OCI-M2 (cell line): ENCODE data around the gene IQCK.
"Not testable (repeated sequence)": the region's sequence is repeated elsewhere in the genome, so short reads cannot be mapped to it uniquely, and the experiment has no call there.

Experiments
- DNase-seq: peaks from one replicate; lab custom pipeline; 2025; ENCODE audit not compliant: unreplicated experiment; lab: John Stamatoyannopoulos, UW

The IQCK gene

GRCh38 chr16:19785512-19786130 is 67.5 kb downstream of the IQCK start:
- no peak for DNase-seq

DNA sequence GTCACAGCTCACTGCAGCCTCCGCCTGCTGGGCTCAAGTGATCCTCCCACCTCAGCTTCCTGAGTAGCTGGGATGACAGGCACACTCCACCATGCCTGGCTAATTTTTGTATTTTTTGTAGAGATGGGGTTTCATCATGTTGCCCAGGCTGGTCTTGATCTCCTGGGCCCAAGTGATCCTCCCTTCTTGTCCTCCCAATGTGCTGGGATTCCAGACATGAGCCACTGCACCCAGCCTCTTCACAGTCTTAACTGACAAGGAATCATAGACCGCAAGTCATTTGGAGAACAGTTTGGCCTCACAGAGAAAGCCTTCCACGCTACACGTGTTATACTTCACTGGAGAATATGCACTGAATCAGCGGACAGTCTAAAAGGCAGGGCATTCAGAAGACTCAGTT is 83.3 kb downstream of the IQCK start:
- not testable (repeated sequence) for DNase-seq

DNA sequence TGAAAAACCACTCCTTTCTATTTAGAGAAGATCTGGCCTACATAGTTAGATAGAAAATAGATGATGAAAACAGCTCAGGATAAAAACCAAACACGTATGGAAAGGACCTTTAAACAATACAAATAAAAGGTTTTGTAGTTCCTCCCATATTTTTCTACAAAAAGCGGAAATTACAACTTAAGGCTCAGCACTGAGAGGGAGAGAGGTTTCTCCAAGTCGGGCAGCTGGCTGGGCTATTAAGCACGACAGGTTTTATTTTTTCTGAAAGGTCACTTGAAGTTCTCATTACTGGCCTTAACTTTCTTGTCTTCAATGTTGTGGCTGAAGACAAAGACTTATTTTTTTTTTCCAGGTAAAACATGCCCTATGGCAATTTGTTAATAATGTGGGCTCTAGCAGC is 83.8 kb downstream of the IQCK start:
- DNase-seq, result not testable (repeated sequence)

- DNase-seq, result no peak
These were observed 84.5 kb downstream of the IQCK start for GRCh38 chr16:19802612-19803011.

DNA sequence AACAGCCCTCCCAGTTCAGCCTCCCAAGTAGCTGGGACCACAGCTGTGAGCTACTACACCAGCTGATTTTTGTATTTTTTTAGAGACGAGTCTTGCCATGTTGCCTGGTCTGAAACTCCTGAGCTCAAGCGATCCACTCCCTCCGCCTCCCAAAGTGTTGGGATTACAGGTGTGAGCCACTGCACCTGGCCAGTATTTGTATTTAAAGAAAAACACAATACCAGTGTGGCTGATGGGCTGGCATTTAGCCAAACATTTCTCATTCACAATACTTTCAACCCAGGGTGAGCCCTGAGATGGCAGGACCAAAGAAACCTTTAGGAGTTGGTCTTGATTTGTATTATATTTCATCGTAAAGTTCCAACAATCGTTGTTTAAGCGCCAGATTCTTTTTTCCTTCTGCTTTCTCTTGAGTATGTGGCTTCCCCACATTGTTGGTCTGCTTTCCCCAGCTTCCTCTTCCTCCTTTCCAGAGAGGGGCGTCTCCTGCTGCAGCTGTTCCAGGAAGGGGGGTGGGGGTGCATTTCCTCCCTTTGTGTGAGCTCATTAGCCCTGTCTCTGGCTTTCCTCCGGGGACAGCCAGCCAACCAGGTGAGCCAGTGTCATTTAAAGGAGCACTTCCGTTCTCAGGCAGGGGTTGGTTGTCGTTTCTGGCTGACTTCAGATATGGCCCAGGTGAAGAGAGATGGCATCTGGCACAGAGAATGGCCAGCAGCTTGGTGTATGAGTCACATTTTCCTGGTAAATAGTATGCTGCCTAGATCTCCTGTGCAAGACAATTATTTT is 86.7 kb downstream of the IQCK start:
- no peak for DNase-seq

DNA sequence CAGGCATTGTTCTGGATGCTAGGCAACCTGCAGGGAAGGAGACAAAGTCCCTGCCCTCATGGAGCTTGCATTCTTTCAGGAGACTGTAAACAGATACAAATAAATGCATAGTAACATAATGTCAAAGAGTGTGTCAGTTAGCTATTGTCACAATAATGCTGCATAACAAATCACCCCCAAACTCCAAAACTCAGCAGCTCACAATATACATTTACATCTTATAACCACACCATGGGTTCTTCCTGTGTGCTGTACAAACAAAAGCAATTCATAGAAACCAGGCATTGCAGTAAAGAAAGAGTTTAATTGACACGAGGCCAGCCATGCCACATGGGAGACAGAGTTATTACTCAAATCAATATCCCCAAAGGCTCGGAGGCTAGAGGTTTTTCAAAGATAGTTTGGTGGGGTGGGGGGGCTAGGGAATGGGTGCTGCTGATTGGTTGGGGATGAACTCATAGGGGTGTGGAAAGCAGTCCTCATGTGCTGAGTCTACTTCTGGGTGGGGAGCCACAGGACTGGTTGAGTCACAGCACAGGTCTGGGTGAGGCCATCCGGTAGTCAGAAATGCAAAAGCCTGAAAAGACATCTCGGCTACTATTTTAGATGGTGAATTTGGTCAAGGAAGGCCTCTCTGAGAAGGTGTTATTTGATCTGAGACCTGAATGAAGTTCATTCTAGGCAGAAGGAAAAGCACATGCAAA is 87.5 kb downstream of the IQCK start:
- DNase-seq, result no peak

DNA sequence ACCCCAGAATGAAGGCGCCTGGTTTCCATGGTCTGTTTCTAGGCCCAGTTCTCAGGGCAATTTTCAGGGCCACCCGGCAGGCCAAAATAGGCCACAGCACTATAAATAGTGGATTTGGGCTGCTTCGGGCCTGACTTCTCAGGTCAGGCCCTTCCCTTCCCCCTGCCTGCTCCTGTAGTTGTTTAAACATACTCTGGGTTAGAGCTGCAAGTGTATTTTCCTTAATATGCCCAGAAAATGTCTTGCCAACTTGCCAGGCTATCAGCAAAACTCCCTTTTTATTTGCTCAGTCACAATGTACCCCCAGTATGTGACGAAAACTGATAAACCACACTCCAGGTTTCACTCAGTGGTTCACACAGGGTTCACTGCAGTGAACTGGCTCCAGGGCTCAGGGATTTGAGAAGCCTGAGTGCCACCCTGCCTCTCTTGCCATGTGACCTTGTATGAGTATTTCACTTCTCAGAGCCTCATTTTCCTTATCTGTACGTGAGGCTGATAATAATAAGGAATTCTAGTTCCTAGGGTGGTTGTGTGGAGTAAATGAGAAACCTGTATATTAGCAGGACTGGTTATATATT is 90.1 kb downstream of the IQCK start:
- no peak for DNase-seq

DNA sequence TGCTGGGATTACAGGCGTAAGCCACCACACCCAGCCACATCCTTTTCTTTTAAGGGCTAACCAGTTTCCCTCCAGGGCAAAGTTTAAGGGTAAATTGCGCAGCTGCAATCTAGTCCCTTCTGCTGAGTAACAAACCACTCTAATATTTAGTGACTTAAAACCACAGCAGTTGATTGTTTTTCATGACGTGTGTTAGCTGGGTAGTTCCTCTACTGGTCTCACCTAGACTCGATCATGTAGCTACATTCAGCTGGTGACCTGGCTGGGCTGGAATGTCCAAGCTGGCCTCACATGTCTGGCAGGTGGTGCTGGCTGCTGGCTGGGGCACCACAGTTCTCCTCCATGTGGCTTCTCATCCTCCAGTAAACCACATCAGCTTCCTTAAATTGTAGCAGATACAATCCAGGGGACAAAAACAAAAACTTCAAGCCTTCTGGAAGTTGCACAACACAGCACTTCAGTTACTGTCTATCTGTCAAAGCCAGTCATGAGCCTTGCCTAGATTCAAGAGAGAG is 91.1 kb downstream of the IQCK start:
- no peak for DNase-seq

GRCh38 chr16:19809693-19810092 is 91.6 kb downstream of the IQCK start:
- DNase-seq, result no peak

DNA sequence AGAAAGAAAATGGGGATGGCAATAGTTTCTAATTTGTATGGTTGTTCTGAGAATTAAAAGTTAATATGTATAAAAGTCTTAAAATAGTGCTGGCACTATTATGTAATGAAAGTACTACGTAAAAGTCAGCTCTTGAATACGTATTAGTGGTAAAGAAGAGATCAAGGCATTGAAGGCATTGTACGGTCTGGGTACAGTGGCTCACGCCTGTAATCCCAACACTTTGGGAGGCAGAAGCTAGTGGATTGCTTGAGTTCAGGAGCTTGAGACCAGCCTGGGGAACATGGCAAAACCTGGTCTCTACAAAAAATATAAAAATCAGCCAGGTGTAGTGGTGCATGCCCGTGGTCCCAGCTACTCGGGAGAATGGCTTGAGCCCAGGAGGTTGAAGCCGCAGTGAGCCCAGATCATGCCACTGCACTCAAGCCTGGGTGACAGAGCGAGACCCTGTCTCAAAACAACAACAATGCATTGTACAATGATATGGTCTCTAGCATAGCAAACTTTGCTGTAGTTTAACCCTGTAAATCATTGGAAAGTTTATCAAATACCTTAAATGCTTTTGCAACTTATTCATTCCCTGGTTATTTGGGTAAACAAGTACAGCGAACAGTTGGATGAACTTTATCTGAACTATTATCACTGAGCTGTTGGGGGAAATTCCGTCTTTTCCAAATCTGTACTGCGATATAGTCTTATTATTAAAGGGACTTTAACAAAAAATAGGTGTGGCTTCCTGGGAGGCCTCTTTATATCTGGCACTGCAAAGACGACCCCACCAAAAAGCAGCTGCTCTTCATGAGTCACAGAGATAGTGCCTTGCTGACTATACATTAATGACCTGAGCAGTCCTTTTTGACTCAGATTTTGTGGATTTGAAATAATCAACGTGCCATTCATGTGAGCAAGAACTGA is 93.0 kb downstream of the IQCK start:
- no peak for DNase-seq

DNA sequence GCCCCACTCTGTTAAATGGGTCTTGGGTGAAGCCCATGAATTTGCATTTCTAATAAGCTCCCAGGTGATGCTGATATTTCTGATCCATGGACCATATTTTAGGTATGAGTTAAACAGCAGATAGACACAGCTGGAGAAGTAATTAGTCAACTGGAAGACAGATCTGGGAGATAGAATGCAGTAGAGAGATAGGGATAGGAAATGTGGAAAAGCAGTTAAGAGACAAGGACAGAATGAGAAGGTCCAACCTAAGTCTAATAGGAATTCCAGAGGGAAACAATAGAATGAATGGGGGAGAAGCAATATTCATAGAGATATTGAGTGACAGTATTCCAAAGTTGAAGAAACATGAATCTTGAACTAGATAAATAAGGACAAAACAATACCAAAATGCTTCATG is 94.9 kb downstream of the IQCK start:
- DNase-seq, result no peak

GRCh38 chr16:19815418-19815817 is 97.3 kb downstream of the IQCK start:
- no peak for DNase-seq

DNA sequence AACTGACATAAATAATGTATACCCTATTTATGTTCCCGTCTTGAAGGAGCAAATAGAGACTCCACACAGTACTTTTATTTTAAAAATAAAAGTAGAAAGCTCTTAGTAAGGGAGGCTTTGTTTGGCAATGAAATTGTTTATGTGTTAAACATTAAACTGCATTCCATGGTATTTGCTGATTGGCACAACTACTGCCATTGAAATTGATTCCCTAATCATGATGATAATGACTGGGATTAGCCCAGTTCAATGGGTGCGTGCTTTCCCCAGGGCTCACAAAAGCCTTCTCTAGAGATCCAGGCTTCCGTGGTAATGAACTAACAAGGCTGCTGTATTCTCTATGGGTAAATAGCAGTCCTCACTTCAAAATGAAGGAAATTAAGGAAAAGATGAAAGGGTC is 99.1 kb downstream of the IQCK start:
- no peak for DNase-seq

DNA sequence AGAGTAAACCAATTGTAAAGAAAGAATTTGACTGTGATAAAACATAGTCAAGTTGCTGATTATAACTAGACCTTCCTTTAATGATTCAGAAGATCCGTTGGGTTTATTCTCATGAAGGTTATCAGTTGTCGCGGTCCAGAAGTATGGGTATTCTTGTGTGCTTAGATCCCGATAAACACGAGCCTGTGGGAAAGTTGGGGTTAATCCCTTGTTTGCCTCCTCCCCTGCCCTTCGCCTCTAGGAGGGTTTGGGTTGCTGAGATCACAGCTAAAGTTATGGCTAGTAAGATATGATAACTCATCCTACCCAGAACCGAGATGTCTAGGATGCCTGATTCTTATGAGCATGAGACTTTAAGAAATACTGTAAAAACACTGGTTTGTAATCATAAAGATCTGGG is 99.8 kb downstream of the IQCK start:
- no peak for DNase-seq

DNA sequence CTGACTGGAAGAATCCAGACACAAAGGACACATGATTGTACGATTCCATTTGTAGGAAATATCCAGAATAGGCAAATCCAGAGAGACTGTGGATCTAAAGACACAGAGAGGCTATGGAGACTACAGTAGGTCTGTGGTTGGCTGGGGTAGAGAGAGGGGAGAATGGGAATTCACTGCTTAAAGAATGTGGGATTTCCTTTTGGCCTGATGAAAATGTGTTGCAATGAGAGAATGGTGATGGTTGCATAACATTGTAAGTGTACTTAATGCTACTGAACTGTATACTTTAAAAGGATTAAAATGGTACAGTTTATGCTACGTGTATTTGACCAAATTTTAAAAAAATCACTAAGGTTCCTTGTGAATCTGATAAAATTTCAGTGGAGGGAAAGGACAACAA is 104.5 kb downstream of the IQCK start:
- no peak for DNase-seq

DNA sequence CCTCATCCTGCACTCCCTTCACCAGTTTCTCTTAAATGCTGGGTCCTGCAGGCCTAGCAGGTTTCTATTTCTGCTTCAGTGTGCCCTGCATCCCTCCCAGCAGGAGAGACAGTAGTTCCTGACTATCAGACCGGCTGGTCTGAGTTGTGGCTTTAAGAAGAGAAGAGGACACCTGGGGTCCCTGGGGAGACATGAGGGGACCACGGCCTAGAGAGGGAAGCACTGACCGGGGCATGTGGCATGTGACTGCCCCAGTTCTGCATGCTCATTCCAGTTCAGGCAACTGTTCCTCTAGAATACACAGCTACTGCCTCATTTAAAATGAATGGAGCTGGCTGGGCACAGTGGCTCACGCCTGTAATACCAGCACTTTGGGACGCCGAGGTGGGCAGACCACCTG is 105.3 kb downstream of the IQCK start:
- no peak for DNase-seq

GRCh38 chr16:19824216-19824615 is 106.1 kb downstream of the IQCK start:
- no peak for DNase-seq

GRCh38 chr16:19829844-19830692 is 112.0 kb downstream of the IQCK start:
- no peak for DNase-seq

DNA sequence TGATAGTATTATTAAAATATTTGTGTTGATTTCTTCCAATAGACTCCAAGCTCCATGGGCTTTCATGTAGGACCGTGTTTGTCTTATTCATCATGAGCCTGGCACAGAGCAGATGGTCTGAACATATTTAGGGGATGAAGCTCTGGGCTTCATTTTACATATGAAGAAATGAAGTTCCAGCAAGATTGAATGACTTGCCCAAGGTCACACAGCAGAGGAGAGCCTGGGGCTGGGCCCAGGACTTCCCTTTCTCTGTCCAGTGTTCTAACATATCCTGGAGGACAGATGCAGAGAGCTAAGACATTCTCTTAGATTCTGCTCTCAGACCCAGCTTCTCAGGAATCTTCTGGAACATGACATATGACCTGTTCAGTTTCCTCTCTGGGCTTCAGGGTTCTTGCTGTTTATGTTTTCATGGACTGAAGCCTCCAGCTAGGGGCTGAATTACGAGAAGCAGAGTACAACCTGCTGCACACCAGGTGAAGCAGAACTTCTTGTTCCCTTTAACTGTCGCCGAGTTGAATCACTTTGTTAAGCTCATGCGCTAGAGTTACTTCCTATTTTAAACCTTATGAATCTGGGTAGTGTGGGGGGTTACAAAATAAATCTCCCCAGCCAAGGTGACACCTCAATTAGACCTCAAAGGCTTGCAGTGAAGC is 113.0 kb downstream of the IQCK start:
- DNase-seq, result no peak
